Stomach (tissue), 4 donors: ENCODE measurements around the gene PRLR.

Source experiments
- POLR2A ChIP-seq, 4 donors: fragments of 450-650 bp; IDR thresholded peaks; one replicate each; pipeline ENCODE4 v1.6.1; 2016; ENCODE audit warnings: antibody characterized with exemption in 4 of 4, control low read depth in 2 of 4, mild to moderate bottlenecking in 1 of 4, moderate library complexity in 1 of 4
- POLR2AphosphoS5 ChIP-seq, 3 donors: sonication (generic); formaldehyde crosslinking; IDR thresholded peaks; one replicate each; pipeline ENCODE4 v1.6.1; 2016; ENCODE audit warnings: antibody characterized with exemption in 3 of 3
- TF ChIP-seq, protein P1 (sequence below), 7 experiments: fragments of 450-650 bp in 4 of 7; fragments of 200-600 bp in 3 of 7; sonication (generic) in 3 of 7; IDR thresholded peaks; one replicate each; pipeline ENCODE4 v1.5.1; 2016 to 2019; ENCODE audit warnings: antibody characterized with exemption in 7 of 7, control low read depth in 2 of 7, mild to moderate bottlenecking in 1 of 7

DNA sequence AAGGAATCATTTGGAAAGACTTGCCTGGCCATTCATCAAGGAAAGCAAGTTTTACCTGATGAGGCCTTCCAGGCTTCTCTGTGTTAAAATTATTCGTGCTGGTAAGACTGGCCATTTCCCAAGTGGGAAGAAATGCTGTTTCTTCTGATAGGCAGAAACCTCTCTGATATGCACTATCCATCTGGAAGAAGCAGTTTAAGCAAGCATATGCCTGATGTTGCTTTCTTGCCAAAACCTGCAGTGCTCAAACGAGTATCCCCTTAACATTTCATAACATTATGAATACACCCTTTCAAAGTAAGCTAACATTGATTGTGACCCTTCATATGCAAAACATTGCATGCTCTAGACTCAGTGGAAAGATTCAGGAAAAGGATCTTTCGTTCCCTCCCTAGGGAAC, 36.0 kb upstream of the PRLR start:
- TF ChIP-seq, protein P1, sequence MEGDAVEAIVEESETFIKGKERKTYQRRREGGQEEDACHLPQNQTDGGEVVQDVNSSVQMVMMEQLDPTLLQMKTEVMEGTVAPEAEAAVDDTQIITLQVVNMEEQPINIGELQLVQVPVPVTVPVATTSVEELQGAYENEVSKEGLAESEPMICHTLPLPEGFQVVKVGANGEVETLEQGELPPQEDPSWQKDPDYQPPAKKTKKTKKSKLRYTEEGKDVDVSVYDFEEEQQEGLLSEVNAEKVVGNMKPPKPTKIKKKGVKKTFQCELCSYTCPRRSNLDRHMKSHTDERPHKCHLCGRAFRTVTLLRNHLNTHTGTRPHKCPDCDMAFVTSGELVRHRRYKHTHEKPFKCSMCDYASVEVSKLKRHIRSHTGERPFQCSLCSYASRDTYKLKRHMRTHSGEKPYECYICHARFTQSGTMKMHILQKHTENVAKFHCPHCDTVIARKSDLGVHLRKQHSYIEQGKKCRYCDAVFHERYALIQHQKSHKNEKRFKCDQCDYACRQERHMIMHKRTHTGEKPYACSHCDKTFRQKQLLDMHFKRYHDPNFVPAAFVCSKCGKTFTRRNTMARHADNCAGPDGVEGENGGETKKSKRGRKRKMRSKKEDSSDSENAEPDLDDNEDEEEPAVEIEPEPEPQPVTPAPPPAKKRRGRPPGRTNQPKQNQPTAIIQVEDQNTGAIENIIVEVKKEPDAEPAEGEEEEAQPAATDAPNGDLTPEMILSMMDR (IDR thresholded peaks at IDR 0.05): no peak
- TF ChIP-seq POLR2A (IDR thresholded peaks at IDR 0.05) (no peak), POLR2AphosphoS5 (IDR thresholded peaks at IDR 0.05) (no peak)
